ENCODE results near the gene UBR1. TPM values are rescaled to one million over a fixed set of nuclear protein-coding genes. Genes with fewer than 3 reads are reported as not detected.
A peak's percentile ranks its signal among the peaks of the same experiment; 100 is the strongest.

UBR1 gene
- total RNA-seq, 6 experiments from 2014 or later = 24.6 to 30.1 (median 26.8) TPM

- no peaks in the 10 kb centered on the region for H3K9me3 Mint-ChIP-seq
- H3K27me3 Mint-ChIP-seq (ENCODE audit: insufficient read depth) = peaks cover 2% of the 10 kb centered on the region; the same call in 1 of the 2 replicates
- no peaks in the 10 kb centered on the region for H3K36me3 Mint-ChIP-seq (ENCODE audit: low read depth)
- no peak for DNase-seq
- no peak for TF ChIP-seq CTCF (IDR thresholded peaks at IDR 0.05)
- no peak overlapping the region for H3K27ac Mint-ChIP-seq
- H3K4me3 Mint-ChIP-seq = no peak overlapping the region
- H3K4me1 Mint-ChIP-seq (ENCODE audit: low read depth) = no peaks in the 10 kb centered on the region
Observed at GRCh38 chr15:42932833-42933515, 172.9 kb downstream of the UBR1 start.

- no peak for TF ChIP-seq CTCF (IDR thresholded peaks at IDR 0.05)
- Mint-ChIP-seq H3K36me3 (ENCODE audit: low read depth) (no peaks in the 10 kb centered on the region), H3K9me3 (no peaks in the 10 kb centered on the region), H3K27me3 (ENCODE audit: insufficient read depth) (peaks cover 2% of the 10 kb centered on the region), H3K4me3 (no peak overlapping the region), H3K27ac (no peak overlapping the region), H3K4me1 (ENCODE audit: low read depth) (no peaks in the 10 kb centered on the region)
- no peak for DNase-seq
Observed at GRCh38 chr15:42931702-42932486, 173.9 kb downstream of the UBR1 start.

GRCh38 chr15:42929306-42929848 lies 176.5 kb downstream of the UBR1 start:
- peaks cover 4% of the 10 kb centered on the region for H3K27me3 Mint-ChIP-seq (ENCODE audit: insufficient read depth)
- no peak for TF ChIP-seq CTCF (IDR thresholded peaks at IDR 0.05)
- H3K9me3 Mint-ChIP-seq = no peaks in the 10 kb centered on the region
- no peaks in the 10 kb centered on the region for H3K4me1 Mint-ChIP-seq (ENCODE audit: low read depth)
- H3K36me3 Mint-ChIP-seq (ENCODE audit: low read depth) = no peaks in the 10 kb centered on the region
- H3K27ac Mint-ChIP-seq = no peak overlapping the region
- no peak overlapping the region for H3K4me3 Mint-ChIP-seq
- no peak for DNase-seq

- Mint-ChIP-seq H3K4me1 (ENCODE audit: low read depth) (peaks cover 32% of the 10 kb centered on the region), H3K9me3 (no peaks in the 10 kb centered on the region), H3K27me3 (ENCODE audit: insufficient read depth) (no peaks in the 10 kb centered on the region), H3K27ac (peak overlapping the region; percentile 54), H3K36me3 (ENCODE audit: low read depth) (no peaks in the 10 kb centered on the region), H3K4me3 (peak overlapping the region; percentile 90)
- TF ChIP-seq CTCF (IDR thresholded peaks at IDR 0.05) = no peak
- no peak for DNase-seq
Observed at GRCh38 chr15:42921342-42921731, 184.5 kb downstream of the UBR1 start.

GRCh38 chr15:42920519-42921341 lies 185.1 kb downstream of the UBR1 start, which contains the start of gene TTBK2:
TTBK2 (minus strand) TSS chr15:42920778; CDS start chr15:42878617, 42,161 bp downstream.
- DNase-seq = peak; percentile 99
- Mint-ChIP-seq H3K27ac (peak within 1 kb of the TSS; percentile 77), H3K36me3 (ENCODE audit: low read depth) (no peaks in the 10 kb centered on the region), H3K27me3 (ENCODE audit: insufficient read depth) (no peaks in the 10 kb centered on the region), H3K4me3 (peak within 1 kb of the TSS; percentile 90), H3K9me3 (no peaks in the 10 kb centered on the region), H3K4me1 (ENCODE audit: low read depth) (peaks cover 32% of the 10 kb centered on the region)
- TF ChIP-seq CTCF (IDR thresholded peaks at IDR 0.05) = peak; percentile 44

Measured in HFFc6 (cell line).